ENCODE results near the gene RUNDC3A. TPM values are rescaled to one million over a fixed set of nuclear protein-coding genes. Genes with fewer than 3 reads are reported as not detected.

RUNDC3A gene
- total and polyA plus RNA-seq, 2 of the 8 experiments (the other 6 are each of a cell fraction or from before 2014, with no cell fraction given): 6.4 to 13.8 TPM

DNA sequence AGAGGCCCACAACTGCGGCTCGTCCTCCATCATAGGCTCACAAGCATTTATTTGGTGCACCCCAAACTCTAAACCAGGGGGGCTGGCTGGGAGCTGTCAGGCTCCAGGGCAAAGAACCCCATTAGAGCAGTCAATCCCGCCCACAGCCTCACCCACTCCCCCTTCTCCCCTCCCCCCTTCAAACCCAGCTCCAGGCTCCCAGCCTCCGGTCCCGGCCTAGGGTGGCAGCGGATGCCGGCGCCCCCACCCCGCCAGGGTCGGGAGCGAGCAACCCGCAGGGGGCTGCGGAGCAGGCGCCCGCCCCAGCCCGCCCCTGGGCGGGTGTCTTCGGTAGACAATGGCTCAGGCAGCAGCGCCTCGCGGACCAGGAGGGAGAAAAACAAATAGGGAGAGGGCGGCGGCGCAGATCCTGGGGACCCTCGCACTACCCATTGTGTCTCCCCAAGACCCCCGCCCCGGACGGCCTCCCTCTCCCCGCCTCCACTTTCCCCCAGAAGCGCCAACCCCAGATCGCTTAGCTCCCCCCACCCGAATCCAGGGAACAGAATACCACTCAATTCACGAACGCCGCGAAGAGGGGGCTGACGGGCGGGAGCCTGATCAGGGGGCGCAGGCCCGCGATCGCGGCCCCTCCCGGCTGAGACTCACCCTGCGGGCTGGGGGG, 54.7 kb downstream of the RUNDC3A start (continued):
- TF ChIP-seq KDM4A (IDR thresholded peaks at IDR 0.05; ENCODE audit: low read depth, low read length, severe bottlenecking) (peak; percentile 86), KDM5A (IDR thresholded peaks at IDR 0.05; ENCODE audit: low read length) (no peak), ZNF274 (IDR thresholded peaks at IDR 0.05; ENCODE audit: borderline replicate concordance, extremely low read depth, low read length) (no peak), HDAC6 (IDR thresholded peaks at IDR 0.05; ENCODE audit: low read depth, low read length) (no peak), SIRT6 (IDR thresholded peaks at IDR 0.05; ENCODE audit: low read length) (no peak), SAP30 (IDR thresholded peaks at IDR 0.05; ENCODE audit: insufficient read depth, insufficient replicate concordance, low read length) (peak; percentile 32), CTBP2 (IDR thresholded peaks at IDR 0.05; ENCODE audit: borderline replicate concordance, insufficient read depth, insufficient read length, low read length) (no peak)
